Forelimb muscle (tissue), 1 donor: ENCODE data around the gene KLB. TPM values are rescaled to one million over a fixed set of nuclear protein-coding genes. Genes with fewer than 3 reads are reported as not detected.
"Not testable (repeated sequence)": the region's sequence is repeated elsewhere in the genome, so short reads cannot be mapped to it uniquely, and the experiment has no call there.

Experiments used
- DNase-seq: peaks from one replicate; pipeline ENCODE4 v3.0.0-alpha.2; 2013; ENCODE audit warnings: low read depth
- polyA plus RNA-seq: library from polyadenylated mRNA; unstranded; fragments of 120-200 nt; gene quantifications from one replicate; pipeline ENCODE4 v1.2.1, GENCODE V29; 2013; ENCODE audit not compliant: insufficient read length

The KLB gene
- polyA plus RNA-seq, 1 donor: 0.09 TPM

DNA sequence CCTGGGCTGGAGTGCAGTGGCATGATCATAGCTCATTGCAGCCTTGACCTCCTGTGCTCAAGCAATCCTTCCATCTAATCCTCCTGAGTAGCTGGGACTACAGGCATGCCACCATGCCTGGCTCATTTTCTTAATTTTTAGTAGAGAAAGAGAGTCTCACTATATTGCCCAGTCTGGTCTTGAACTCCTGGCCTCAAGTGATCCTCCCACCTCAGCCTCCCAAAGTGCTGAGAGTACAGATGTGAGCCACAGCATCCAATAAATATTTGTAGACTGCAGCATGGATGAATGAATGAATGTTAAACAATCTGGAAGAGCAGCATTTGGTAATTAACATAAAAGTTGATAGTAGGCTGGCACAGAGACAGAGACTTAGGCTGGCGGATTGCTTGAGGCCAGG is 20.0 kb downstream of the KLB start:
- no peak for DNase-seq

GRCh38 chr4:39427520-39428114 is 20.9 kb downstream of the KLB start:
- no peak for DNase-seq

DNA sequence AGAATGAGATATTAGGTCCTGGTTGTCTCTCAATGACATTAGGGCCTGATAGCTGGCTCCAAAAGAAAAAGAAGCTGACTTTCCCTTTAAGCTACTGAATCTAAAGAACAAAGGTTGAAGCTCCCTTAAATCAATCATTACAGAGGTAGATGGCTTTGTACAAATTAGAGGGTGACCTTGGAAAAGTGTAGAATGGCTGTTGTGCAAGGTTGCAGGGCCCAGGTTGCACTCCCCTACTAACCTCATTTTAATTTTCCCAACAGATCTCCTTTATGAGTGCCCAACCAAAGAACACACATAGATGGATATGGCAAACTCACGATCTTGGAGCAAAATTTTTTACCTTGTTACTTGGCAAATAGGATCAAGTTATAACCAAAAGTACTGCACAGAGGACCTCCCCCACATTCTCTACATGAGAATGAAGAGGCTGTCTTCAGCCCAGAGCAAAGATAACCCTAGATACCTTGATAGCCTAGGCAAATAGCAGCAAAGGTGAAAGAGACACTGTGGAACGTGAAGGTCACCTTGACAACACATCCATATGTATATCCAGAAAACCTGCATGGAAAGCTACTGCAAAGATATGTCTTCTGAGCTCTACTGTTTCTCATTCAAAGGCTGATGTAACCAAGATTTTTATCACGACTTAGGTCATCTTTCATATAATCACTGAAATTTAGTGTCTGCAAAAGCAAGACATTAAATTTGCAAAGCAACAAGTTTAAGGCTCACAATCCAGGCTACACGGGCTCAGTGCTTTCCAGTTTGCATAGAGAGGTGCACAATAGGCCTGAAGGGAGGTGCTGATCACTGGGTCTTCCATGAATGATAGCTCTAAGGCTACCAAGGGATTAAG is 23.0 kb downstream of the KLB start:
- no peak for DNase-seq

DNA sequence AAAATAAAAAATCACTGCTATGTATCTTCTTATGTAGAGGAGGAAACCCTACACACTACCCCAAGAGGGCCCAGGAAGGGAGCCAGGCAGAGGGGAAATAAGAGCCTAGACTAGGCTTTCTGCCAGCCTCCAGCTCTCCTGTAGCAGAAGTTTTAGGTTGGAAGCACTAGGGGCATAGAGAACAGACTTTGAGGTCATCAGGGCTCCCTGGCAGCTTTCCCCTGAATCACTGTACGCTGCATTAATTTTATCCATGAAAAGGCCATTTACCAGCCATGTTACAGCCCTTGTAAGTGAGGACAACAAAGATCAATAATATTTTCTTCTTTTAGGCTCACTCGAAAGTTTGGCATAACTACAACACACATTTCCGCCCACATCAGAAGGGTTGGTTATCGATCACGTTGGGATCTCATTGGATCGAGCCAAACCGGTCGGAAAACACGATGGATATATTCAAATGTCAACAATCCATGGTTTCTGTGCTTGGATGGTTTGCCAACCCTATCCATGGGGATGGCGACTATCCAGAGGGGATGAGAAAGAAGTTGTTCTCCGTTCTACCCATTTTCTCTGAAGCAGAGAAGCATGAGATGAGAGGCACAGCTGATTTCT is 27.3 kb downstream of the KLB start:
- no peak for DNase-seq

GRCh38 chr4:39435659-39436563 is 29.2 kb downstream of the KLB start:
- DNase-seq: no peak

DNA sequence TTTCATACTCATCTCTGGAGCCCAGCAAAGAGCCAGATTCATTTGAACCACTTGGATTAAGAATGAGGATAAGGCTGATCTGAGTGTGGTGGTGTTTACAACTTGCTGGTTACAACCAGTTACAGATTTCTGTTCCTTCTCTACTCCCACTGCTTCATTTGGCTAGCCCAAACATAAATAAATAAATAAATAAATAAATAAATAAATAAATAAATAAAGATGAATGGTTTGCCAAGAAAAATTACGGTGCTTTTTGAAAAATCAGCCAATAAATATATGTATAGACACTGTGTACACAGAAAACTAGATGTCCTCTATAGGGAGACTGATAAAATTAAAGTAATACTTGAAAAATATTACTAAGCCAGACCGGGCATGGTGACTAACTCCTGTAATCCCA is 34.9 kb downstream of the KLB start:
- no peak for DNase-seq

- no peak for DNase-seq
Observed at GRCh38 chr4:39442998-39443397, 36.3 kb downstream of the KLB start.

GRCh38 chr4:39446483-39446841 is 39.7 kb downstream of the KLB start:
- DNase-seq: no peak

DNA sequence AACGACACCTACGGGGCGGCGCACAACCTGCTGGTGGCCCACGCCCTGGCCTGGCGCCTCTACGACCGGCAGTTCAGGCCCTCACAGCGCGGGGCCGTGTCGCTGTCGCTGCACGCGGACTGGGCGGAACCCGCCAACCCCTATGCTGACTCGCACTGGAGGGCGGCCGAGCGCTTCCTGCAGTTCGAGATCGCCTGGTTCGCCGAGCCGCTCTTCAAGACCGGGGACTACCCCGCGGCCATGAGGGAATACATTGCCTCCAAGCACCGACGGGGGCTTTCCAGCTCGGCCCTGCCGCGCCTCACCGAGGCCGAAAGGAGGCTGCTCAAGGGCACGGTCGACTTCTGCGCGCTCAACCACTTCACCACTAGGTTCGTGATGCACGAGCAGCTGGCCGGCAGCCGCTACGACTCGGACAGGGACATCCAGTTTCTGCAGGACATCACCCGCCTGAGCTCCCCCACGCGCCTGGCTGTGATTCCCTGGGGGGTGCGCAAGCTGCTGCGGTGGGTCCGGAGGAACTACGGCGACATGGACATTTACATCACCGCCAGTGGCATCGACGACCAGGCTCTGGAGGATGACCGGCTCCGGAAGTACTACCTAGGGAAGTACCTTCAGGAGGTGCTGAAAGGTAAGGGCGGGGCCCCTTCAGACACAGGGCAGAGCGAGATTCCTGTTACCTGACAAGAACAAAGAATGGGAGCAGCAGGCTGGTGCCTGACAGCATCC is 40.3 kb downstream of the KLB start:
- DNase-seq: no peak

- no peak for DNase-seq
Observed at GRCh38 chr4:39450618-39451017, 43.9 kb downstream of the KLB start.

- no peak for DNase-seq
Observed at GRCh38 chr4:39451423-39452023, 44.8 kb downstream of the KLB start.

DNA sequence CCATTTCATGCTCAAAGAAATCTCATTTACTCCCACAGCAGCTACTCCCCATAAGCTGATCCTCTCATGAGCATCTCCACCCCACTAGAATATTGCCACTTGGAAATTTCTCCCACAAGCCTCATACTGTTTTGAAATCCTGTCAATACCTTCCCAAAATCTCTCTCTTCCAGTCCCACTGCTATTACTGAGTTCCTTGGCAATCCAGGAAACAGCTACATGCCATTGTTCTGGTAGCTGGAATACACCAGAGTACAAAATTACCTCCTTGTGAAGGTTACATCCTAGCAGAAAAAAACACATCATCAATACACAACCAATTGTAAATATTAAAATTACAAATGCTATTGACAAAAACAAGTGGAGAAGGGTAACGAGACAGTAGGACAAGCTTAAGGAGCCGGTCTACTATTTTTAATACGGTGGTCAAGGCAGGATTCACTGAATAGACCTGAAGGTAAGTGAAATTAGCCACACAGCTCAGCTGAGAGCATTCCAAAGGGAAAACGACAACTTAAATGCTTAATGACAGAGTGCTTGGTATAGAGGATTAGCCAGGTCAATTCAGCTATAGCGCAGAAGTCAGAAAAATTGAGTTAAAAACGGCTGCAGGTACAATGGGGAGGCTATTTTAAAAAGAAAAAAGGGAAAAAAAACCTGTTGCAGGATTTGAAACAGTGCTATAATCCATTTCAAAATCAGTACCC is 45.6 kb downstream of the KLB start:
- DNase-seq: no peak

GRCh38 chr4:39452860-39453587 is 46.3 kb downstream of the KLB start:
- no peak for DNase-seq

- DNase-seq: no peak
Observed at GRCh38 chr4:39453738-39454137, 47.0 kb downstream of the KLB start.

- no peak for DNase-seq
Observed at GRCh38 chr4:39455486-39455885, 48.8 kb downstream of the KLB start.

DNA sequence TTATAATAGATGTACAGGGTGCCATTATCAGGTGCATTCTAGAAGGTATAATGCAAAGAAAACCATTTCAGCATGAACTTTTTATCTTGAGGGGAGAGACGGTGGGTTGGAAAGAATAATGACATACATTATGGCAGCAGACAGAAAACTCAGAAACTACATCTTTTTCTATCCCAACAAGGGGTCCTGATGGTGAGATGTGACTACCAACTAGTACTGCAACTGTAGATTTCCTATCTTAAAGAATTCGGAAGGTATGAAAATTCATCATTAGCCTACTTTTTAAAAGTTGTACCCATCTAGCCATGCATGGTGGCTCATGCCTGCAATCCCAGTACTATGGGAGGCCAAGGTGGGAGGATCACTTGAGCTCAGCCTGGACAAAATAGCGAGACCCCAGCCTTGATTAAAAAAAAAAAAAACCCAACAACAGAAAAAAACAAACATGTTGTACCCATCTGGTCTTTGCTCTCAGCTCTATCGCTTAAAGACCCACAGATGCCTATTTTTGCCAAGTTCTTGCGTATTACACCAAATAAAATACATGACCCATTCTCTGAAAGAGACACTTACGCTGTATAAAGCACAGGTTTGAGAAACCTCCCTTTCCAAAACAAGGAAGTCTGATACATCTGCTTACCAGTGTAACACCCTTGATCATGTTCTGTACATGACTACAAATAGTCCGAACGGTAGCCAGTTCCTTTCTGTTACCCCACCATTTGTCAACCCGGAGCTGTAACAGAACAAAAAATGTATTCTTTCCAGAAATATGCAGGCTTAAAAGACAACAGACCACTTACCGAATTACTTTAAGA is 50.4 kb downstream of the KLB start:
- DNase-seq: no peak

DNA sequence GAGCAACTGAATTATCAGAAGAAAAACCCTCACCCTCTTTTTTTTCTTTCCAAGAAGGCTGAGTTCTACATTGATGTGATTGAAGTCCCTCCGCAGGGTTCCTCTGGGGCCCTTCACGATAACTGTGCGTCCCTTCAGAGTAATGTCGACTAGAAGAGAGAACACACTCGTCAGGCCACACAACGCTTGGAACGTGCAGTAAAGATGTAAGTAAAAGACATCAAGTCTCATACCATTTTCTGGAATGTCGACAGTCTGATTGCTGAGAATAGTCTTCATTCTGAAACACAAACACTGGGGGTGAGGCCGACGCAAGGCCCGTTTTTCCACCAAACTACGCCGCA is 51.4 kb downstream of the KLB start:
- DNase-seq: not testable (repeated sequence)

- peak; percentile 99 for DNase-seq
Observed at GRCh38 chr4:39458505-39459300, 52.0 kb downstream of the KLB start, which contains the start of the genes LIAS and RPL9. Gene LIAS (plus strand): TSS chr4:39459056. CDS start chr4:39459118, 62 bp downstream. Gene RPL9 (minus strand): TSS chr4:39458922. CDS start chr4:39458439, 483 bp downstream.
